Astrocyte (in vitro differentiated cells and primary cell): ENCODE results near the gene ABCC8.

ENCODE experiments used
- EZH2 ChIP-seq: IDR thresholded peaks from 2 replicates; pipeline ENCODE4 v1.6.1; 2012; ENCODE audit warnings: mild to moderate bottlenecking, low read length, inconsistent platforms; ENCODE audit not compliant: insufficient read depth
- TF ChIP-seq, protein P1 (sequence below): IDR thresholded peaks from 2 replicates; pipeline ENCODE4 v1.5.1; 2011; ENCODE audit warnings: low read depth, mild to moderate bottlenecking, inconsistent platforms, low read length, moderate library complexity; ENCODE audit not compliant: insufficient read depth

DNA sequence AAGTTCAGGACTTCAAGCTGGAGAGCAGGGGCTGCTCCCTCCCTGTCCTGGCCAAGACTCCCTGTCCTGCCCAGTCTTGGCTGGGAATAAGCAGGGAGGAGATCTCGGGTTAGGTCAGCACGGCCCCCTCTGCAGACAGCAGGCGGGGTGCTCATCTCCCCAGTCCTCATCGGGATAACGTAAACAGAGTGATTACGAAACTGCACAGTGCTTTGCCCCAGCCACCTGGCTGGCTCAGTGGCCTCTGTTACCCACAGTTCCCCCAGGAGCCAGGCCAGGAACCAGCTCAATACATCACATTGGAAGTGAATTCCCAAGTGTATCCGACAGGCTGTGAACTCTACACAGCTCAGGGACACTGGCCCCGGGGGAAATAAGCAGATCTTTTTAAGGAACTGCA, 45.5 kb downstream of the ABCC8 start:
- TF ChIP-seq, protein P1, sequence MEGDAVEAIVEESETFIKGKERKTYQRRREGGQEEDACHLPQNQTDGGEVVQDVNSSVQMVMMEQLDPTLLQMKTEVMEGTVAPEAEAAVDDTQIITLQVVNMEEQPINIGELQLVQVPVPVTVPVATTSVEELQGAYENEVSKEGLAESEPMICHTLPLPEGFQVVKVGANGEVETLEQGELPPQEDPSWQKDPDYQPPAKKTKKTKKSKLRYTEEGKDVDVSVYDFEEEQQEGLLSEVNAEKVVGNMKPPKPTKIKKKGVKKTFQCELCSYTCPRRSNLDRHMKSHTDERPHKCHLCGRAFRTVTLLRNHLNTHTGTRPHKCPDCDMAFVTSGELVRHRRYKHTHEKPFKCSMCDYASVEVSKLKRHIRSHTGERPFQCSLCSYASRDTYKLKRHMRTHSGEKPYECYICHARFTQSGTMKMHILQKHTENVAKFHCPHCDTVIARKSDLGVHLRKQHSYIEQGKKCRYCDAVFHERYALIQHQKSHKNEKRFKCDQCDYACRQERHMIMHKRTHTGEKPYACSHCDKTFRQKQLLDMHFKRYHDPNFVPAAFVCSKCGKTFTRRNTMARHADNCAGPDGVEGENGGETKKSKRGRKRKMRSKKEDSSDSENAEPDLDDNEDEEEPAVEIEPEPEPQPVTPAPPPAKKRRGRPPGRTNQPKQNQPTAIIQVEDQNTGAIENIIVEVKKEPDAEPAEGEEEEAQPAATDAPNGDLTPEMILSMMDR: no peak
- TF ChIP-seq EZH2: no peak
